IMR-90 (cell line): Measurements from ENCODE around the gene ACAP2. TPM values are rescaled to one million over a fixed set of nuclear protein-coding genes. Genes with fewer than 3 reads are reported as not detected.

Experiments
- ATAC-seq: fragments of 200-7000 bp; cut with Tn5 transposase; 2 replicates; pipeline ENCODE4 v1.9.1; 2020; ENCODE audit warnings: low read depth, mild to moderate bottlenecking, moderate library complexity
- BruUV-seq: library from RNA; stranded (reverse); fragments of 400-500 nt; replicated peaks from 2 replicates; lab custom pipeline; 2021; lab: Mats Ljungman, UMichigan
- CTCF ChIA-PET: fragments of 300-600 bp; formaldehyde crosslinking; extraction: SDS; loops from one replicate; lab custom pipeline; 2021; ENCODE audit warnings: antibody characterized with exemption; lab: Yijun Ruan, JAX
- POLR2A ChIA-PET: fragments of 300-600 bp; sonication (Branson Sonifier 250); formaldehyde crosslinking; loops from one replicate; lab custom pipeline; 2022; ENCODE audit warnings: antibody characterized with exemption; ENCODE audit not compliant: unreplicated experiment; lab: Charles Lee
- DNase-seq: peaks from one replicate; pipeline ENCODE4 v3.0.0; 2013
- H2AFZ ChIP-seq: replicated peaks from 2 replicates; pipeline ENCODE3; 2013; ENCODE audit warnings: low read length, mild to moderate bottlenecking; ENCODE audit not compliant: poor library complexity
- H2AK5ac ChIP-seq: 2 replicates; pipeline ENCODE4 v1.6.1; 2013; ENCODE audit warnings: low read depth, low read length, inconsistent platforms
- H2AK9ac ChIP-seq: replicated peaks from 2 replicates; pipeline ENCODE3; 2013; ENCODE audit warnings: mild to moderate bottlenecking, low read depth, low read length, moderate library complexity; ENCODE audit not compliant: poor library complexity
- H2BK120ac ChIP-seq: 2 replicates; pipeline ENCODE4 v1.6.1; 2013; ENCODE audit warnings: low read depth, low read length, inconsistent platforms
- H2BK15ac ChIP-seq: 3 replicates; pipeline ENCODE4 v1.6.1; 2013; ENCODE audit warnings: low read depth, low read length, inconsistent platforms
- H2BK20ac ChIP-seq: 2 replicates; pipeline ENCODE4 v1.6.1; 2013; ENCODE audit warnings: low read depth, mild to moderate bottlenecking, inconsistent platforms, low read length, moderate library complexity
- H2BK5ac ChIP-seq: 2 replicates; pipeline ENCODE4 v1.6.1; 2013; ENCODE audit warnings: mild to moderate bottlenecking, low read depth, low read length, inconsistent platforms; ENCODE audit not compliant: poor library complexity, severe bottlenecking
- H3K14ac ChIP-seq: replicated peaks from 2 replicates; pipeline ENCODE4 v1.6.1; 2013; ENCODE audit warnings: low read depth, low read length, inconsistent platforms
- H3K18ac ChIP-seq: 2 replicates; pipeline ENCODE4 v1.6.1; 2013; ENCODE audit warnings: low read depth, low read length, control low read depth
- H3K23ac ChIP-seq: 2 replicates; pipeline ENCODE4 v1.6.1; 2013; ENCODE audit warnings: low read depth, low read length, inconsistent platforms
- H3K27ac ChIP-seq: 2 replicates; pipeline ENCODE4 v1.5.1; 2013; ENCODE audit warnings: mild to moderate bottlenecking, control low read depth, low read length; ENCODE audit not compliant: insufficient read depth
- H3K27me3 ChIP-seq: 2 replicates; pipeline ENCODE4 v1.6.1; 2013; ENCODE audit warnings: low read length; ENCODE audit not compliant: control insufficient read depth, insufficient read depth
- H3K36me3 ChIP-seq: 2 replicates; pipeline ENCODE4 v1.6.1; 2013; ENCODE audit warnings: low read length, mixed read lengths; ENCODE audit not compliant: control insufficient read depth, insufficient read depth
- H3K4ac ChIP-seq: 2 replicates; pipeline ENCODE4 v1.6.1; 2013; ENCODE audit warnings: low read depth, low read length, inconsistent platforms
- H3K4me1 ChIP-seq: 2 replicates; pipeline ENCODE4 v1.6.1; 2013; ENCODE audit warnings: low read length, mixed read lengths; ENCODE audit not compliant: control insufficient read depth, insufficient read depth
- H3K4me2 ChIP-seq: 2 replicates; pipeline ENCODE4 v1.6.1; 2013; ENCODE audit warnings: low read depth, mild to moderate bottlenecking, control low read depth, low read length, moderate library complexity
- H3K4me3 ChIP-seq: 2 replicates; pipeline ENCODE4 v1.5.1; 2013; ENCODE audit warnings: low read depth, mild to moderate bottlenecking, control low read depth, low read length, moderate library complexity; ENCODE audit not compliant: insufficient read depth
- H3K56ac ChIP-seq: 2 replicates; pipeline ENCODE4 v1.6.1; 2013; ENCODE audit warnings: low read length, inconsistent platforms; ENCODE audit not compliant: insufficient read depth; ENCODE audit errors: extremely low read depth
- H3K79me1 ChIP-seq, 2 experiments: 2 replicates each; pipeline ENCODE4 v1.6.1; 2013; ENCODE audit warnings: low read length in 2 of 2, inconsistent platforms in 1 of 2, low read depth in 1 of 2
- H3K9ac ChIP-seq: 2 replicates; pipeline ENCODE4 v1.6.1; 2013; ENCODE audit warnings: low read depth, low read length, control low read depth
- H3K9me1 ChIP-seq: 2 replicates; pipeline ENCODE4 v1.6.1; 2013; ENCODE audit warnings: low read length, inconsistent platforms; ENCODE audit not compliant: insufficient read depth
- H3K9me3 ChIP-seq: 2 replicates; pipeline ENCODE4 v1.6.1; 2013; ENCODE audit warnings: low read length; ENCODE audit not compliant: control insufficient read depth, insufficient read depth
- H4K20me1 ChIP-seq: 2 replicates; pipeline ENCODE4 v1.6.1; 2013; ENCODE audit warnings: low read length, inconsistent platforms; ENCODE audit not compliant: insufficient read depth
- H4K5ac ChIP-seq: 2 replicates; pipeline ENCODE4 v1.6.1; 2013; ENCODE audit warnings: mild to moderate bottlenecking, low read depth, low read length, control low read depth
- H4K8ac ChIP-seq, 2 experiments: 2 replicates each; pipeline ENCODE4 v1.6.1; 2013; ENCODE audit warnings: low read depth in 2 of 2, low read length in 2 of 2, control low read depth in 1 of 2, inconsistent platforms in 1 of 2
- H4K91ac ChIP-seq: 2 replicates; pipeline ENCODE4 v1.6.1; 2013; ENCODE audit warnings: low read depth, low read length, inconsistent platforms; ENCODE audit not compliant: insufficient read depth
- CHD1 ChIP-seq: IDR thresholded peaks from 2 replicates; pipeline ENCODE4 v1.6.1; 2012; ENCODE audit warnings: low read depth, low read length, improper control_type of control experiment
- ELK1 ChIP-seq: fragments of 150-350 bp; IDR thresholded peaks from 2 replicates; pipeline ENCODE4 v1.6.1; 2016; ENCODE audit warnings: low read depth, mild to moderate bottlenecking, low read length, moderate library complexity, borderline replicate concordance
- POLR2A ChIP-seq: IDR thresholded peaks from 2 replicates; pipeline ENCODE4 v1.6.1; 2012; ENCODE audit warnings: mild to moderate bottlenecking, low read depth, low read length
- USF2 ChIP-seq: fragments of 150-350 bp; IDR thresholded peaks from 2 replicates; pipeline ENCODE4 v1.6.1; 2017; ENCODE audit warnings: mild to moderate bottlenecking, antibody characterized with exemption, low read length, low read depth
- WGBS, 2 experiments: methylation state at CpG; one replicate each; pipeline versions ENCODE4 v1.1.5 to v1.1.7; 2013; ENCODE audit warnings: missing lambda C conversion rate in 2 of 2; ENCODE audit not compliant: insufficient read length in 1 of 2; ENCODE audit errors: extremely low coverage in 2 of 2; 5-methylcytosine and 5-hydroxymethylcytosine counted together
- dilution Hi-C: fragments of 300-500 bp; cut with HindIII; formaldehyde crosslinking; loops from one replicate; pipeline ENCODE4 v1.14.3; 2018; ENCODE audit warnings: low sequenced_read_pairs; ENCODE audit not compliant: unreplicated experiment
- in situ Hi-C: fragments of 300-500 bp; cut with MboI; formaldehyde crosslinking; loops from 3 replicates; pipeline ENCODE4 v1.14.3; 2019; ENCODE audit warnings: low sequenced_read_pairs, inconsistent platforms, mixed read lengths
- intact Hi-C: fragments of 100-400 bp; cut with micrococcal nuclease; formaldehyde crosslinking; loops from 2 replicates; pipeline ENCODE4 v1.10.0; 2022
- polyA plus RNA-seq, 3 experiments: library from polyadenylated mRNA; depleted of rRNA; stranded (reverse); fragments of >200 nt; gene quantifications; 2 replicates each; pipeline ENCODE4 v1.2.3, GENCODE V29; 2012; ENCODE audit warnings: low replicate concordance in 1 of 3
- total RNA-seq: library from RNA; depleted of rRNA; stranded (reverse); fragments of >200 nt; gene quantifications from 2 replicates; pipeline ENCODE4 v1.2.3, GENCODE V29; 2012

The ACAP2 gene
- total and polyA plus RNA-seq, 2 of the 4 experiments (the other 2 are of a cell fraction), result 11.9 to 35.1 TPM

- no peak for DNase-seq
- Histone ChIP-seq H3K9me3 (no peaks in the 10 kb centered on the region), H3K27ac (no peak overlapping the region), H3K4ac (no peak overlapping the region), H2AK5ac (no peak overlapping the region), H2BK120ac (no peak overlapping the region; the same call in 1 of the 2 replicates), H3K79me1 (peaks cover 0 to 18% of the 10 kb centered on the region in 2 experiments; a peak in 2 of 4 replicates), H2AFZ (no peak overlapping the region), H2BK15ac (no peak overlapping the region), H3K23ac (no peak overlapping the region), H3K18ac (no peak overlapping the region), H4K8ac (no peak overlapping the region), H3K4me1 (peaks cover 4% of the 10 kb centered on the region; the same call in 1 of the 2 replicates), H4K91ac (no peak overlapping the region), H3K9me1 (no peaks in the 10 kb centered on the region), H3K14ac (no peak overlapping the region), H4K5ac (no peak overlapping the region), H4K20me1 (no peaks in the 10 kb centered on the region), H2BK5ac (no peak overlapping the region), H3K4me3 (no peak overlapping the region), H3K36me3 (peaks cover 7% of the 10 kb centered on the region), H2AK9ac (peak overlapping the region; percentile 62), H3K27me3 (no peaks in the 10 kb centered on the region), H2BK20ac (no peak overlapping the region; the same call in 1 of the 2 replicates), H3K9ac (no peak overlapping the region), H3K56ac (no peak overlapping the region), H3K4me2 (no peak overlapping the region)
- in situ Hi-C loops (no loop called here), intact Hi-C loops (no loop called here), dilution Hi-C loops (no loop called here)
- ChIA-PET POLR2A (interaction anchor here (0.6 kb wide), 1 partner anchor 535 kb away, joined by 3 read pairs; no protein-coding TSS in a partner anchor), CTCF (interaction anchor here (0.8 to 1.3 kb wide), 2 partner anchors 17 to 542 kb away, joined by 3 to 5 read pairs; partner anchors contain the start of gene FAM43A)
- TF ChIP-seq USF2 (no peak), POLR2A (no peak), CHD1 (no peak), ELK1 (no peak)
- ATAC-seq, result no peak
- BruUV-seq, result no TSS peak
- WGBS, 2 experiments, result 93% methylated on average over 3 of the region's 6 CpGs; no CpG with 5 or more reads in 1 of the 2 experiments
These were observed 214.9 kb downstream of the ACAP2 start for GRCh38 chr3:195227871-195228270.
